ENCODE results near the gene SIDT2.

GRCh38 chr11:117183724-117184349 is 5.3 kb downstream of the SIDT2 start:
- no peak for TF ChIP-seq CTCF (conservative IDR thresholded peaks at IDR 0.05)
- no peak for TF ChIP-seq ZFX (IDR thresholded peaks at IDR 0.05)
